HFFc6 (cell line): Measurements from ENCODE around the gene YJEFN3. TPM values are rescaled to one million over a fixed set of nuclear protein-coding genes. Genes with fewer than 3 reads are reported as not detected.

Experiments
- DNase-seq: peaks from one replicate; pipeline ENCODE4 v3.0.0-alpha.2; 2018
- H3K27ac Mint-ChIP-seq: 2 replicates; pipeline ENCODE4 v1.8.0; 2020; ENCODE audit warnings: mild to moderate bottlenecking, mixed read lengths
- H3K27me3 Mint-ChIP-seq: 2 replicates; pipeline ENCODE4 v1.8.0; 2021; ENCODE audit warnings: mild to moderate bottlenecking, moderate library complexity, mixed read lengths; ENCODE audit not compliant: insufficient read depth
- H3K36me3 Mint-ChIP-seq: 2 replicates; pipeline ENCODE4 v1.8.0; 2021; ENCODE audit warnings: low read depth, mixed read lengths
- H3K4me1 Mint-ChIP-seq: 2 replicates; pipeline ENCODE4 v1.8.0; 2020; ENCODE audit warnings: low read depth, mixed read lengths
- H3K4me3 Mint-ChIP-seq: 2 replicates; pipeline ENCODE4 v1.8.0; 2020; ENCODE audit warnings: mild to moderate bottlenecking, moderate library complexity, mixed read lengths
- H3K9me3 Mint-ChIP-seq: 2 replicates; pipeline ENCODE4 v1.8.0; 2020; ENCODE audit warnings: mild to moderate bottlenecking, mixed read lengths
- total RNA-seq, 6 experiments: library from RNA; stranded (reverse); fragmentation: NEBNext Ultra II Directional; extraction: Animal tissue kit (Norgen Biotek cat#: 25700); gene quantifications; 2 replicates in 1 of 6; 3 replicates in 5 of 6; pipeline ENCODE4 v1.2.3, GENCODE V29; 2021
- TF ChIP-seq, protein P1 (sequence below): fragments of 200-600 bp; sonication (generic); IDR thresholded peaks from 2 replicates; pipeline ENCODE4 v1.5.0; 2021; ENCODE audit warnings: antibody characterized with exemption, mild to moderate bottlenecking

The YJEFN3 gene
- total RNA-seq, 6 experiments from 2014 or later = 1.4 to 2.5 (median 2.0) TPM

- Mint-ChIP-seq H3K36me3 (no peaks in the 10 kb centered on the region), H3K4me1 (peaks cover 5% of the 10 kb centered on the region), H3K27ac (no peak overlapping the region), H3K4me3 (no peak overlapping the region), H3K27me3 (peaks cover 6% of the 10 kb centered on the region), H3K9me3 (no peaks in the 10 kb centered on the region)
- no peak for DNase-seq
- TF ChIP-seq, protein P1, sequence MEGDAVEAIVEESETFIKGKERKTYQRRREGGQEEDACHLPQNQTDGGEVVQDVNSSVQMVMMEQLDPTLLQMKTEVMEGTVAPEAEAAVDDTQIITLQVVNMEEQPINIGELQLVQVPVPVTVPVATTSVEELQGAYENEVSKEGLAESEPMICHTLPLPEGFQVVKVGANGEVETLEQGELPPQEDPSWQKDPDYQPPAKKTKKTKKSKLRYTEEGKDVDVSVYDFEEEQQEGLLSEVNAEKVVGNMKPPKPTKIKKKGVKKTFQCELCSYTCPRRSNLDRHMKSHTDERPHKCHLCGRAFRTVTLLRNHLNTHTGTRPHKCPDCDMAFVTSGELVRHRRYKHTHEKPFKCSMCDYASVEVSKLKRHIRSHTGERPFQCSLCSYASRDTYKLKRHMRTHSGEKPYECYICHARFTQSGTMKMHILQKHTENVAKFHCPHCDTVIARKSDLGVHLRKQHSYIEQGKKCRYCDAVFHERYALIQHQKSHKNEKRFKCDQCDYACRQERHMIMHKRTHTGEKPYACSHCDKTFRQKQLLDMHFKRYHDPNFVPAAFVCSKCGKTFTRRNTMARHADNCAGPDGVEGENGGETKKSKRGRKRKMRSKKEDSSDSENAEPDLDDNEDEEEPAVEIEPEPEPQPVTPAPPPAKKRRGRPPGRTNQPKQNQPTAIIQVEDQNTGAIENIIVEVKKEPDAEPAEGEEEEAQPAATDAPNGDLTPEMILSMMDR = no peak
These were observed 21.2 kb downstream of the YJEFN3 start for GRCh38 chr19:19549804-19550464.

GRCh38 chr19:19550485-19550929, 21.8 kb downstream of the YJEFN3 start:
- Mint-ChIP-seq H3K36me3 (no peaks in the 10 kb centered on the region), H3K27me3 (peaks cover 6% of the 10 kb centered on the region), H3K4me3 (no peak overlapping the region), H3K4me1 (peaks cover 5% of the 10 kb centered on the region), H3K9me3 (no peaks in the 10 kb centered on the region), H3K27ac (no peak overlapping the region)
- TF ChIP-seq, protein P1 = no peak
- peak; percentile 39 for DNase-seq

DNA sequence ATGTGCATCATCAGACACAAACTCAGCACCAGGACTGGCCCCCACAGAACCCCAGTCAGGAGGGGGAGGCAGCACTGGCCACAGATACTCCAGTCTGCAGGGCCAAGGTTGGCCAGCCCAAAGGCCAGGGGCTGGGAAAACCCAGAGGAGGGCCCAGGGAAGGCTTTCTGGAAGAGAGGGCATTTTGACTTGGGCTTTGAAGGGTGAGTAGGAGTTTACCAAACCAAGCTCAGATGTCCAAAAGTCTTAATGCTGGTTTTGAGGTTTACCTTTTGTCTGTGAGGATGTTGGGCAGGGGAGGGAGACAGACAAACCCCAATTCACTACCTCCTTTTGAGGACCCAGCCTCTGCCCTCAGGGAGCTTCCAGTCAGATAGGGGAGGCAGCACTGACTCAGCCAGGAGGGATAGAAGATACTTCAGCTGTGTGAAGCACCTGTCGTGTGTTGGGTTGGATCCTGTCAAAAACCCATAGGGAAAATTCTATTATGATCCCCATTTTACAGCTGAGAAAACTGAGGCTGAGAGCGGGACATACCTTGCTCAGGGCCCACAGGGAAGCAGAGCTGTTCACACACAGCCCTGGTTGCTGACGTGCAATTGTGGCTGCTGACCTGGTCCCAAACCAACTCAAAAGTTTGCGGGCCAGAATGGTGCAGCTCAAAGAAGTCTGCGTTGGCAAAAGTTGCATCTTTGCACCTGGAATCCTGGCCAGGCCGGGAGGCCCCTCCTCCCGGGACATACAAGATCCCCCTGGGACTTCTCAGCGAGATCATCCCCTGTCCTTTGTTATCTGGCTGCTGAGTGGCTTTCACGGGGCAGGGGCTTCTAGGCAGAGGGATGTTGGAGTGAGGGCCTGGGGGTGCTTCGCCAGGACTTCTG, 22.5 kb downstream of the YJEFN3 start:
- H3K27me3 Mint-ChIP-seq = peaks cover 6% of the 10 kb centered on the region
- TF ChIP-seq, protein P1 = no peak
- peaks cover 5% of the 10 kb centered on the region for H3K4me1 Mint-ChIP-seq
- H3K9me3 Mint-ChIP-seq = no peaks in the 10 kb centered on the region
- no peak for DNase-seq
- H3K27ac Mint-ChIP-seq = no peak overlapping the region
- no peaks in the 10 kb centered on the region for H3K36me3 Mint-ChIP-seq
- H3K4me3 Mint-ChIP-seq = no peak overlapping the region

- H3K27ac Mint-ChIP-seq = no peak overlapping the region
- no peak for DNase-seq
These were observed 23.1 kb downstream of the YJEFN3 start for GRCh38 chr19:19551853-19552192.

GRCh38 chr19:19552798-19553197, 24.1 kb downstream of the YJEFN3 start:
- H3K27me3 Mint-ChIP-seq = peaks cover 6% of the 10 kb centered on the region
- H3K9me3 Mint-ChIP-seq = no peaks in the 10 kb centered on the region
- no peak overlapping the region for H3K4me3 Mint-ChIP-seq
- DNase-seq = no peak
- H3K4me1 Mint-ChIP-seq = peaks cover 5% of the 10 kb centered on the region
- TF ChIP-seq, protein P1 = peak; percentile 79
- H3K27ac Mint-ChIP-seq = no peak overlapping the region
- no peaks in the 10 kb centered on the region for H3K36me3 Mint-ChIP-seq

More at GRCh38 chr19:19551853-19552192, 23.1 kb downstream of the YJEFN3 start:
- TF ChIP-seq, protein P1 = no peak
- Mint-ChIP-seq H3K27me3 (peaks cover 6% of the 10 kb centered on the region), H3K9me3 (no peaks in the 10 kb centered on the region), H3K36me3 (no peaks in the 10 kb centered on the region), H3K4me3 (no peak overlapping the region), H3K4me1 (peaks cover 5% of the 10 kb centered on the region)
